NCI-H1694 treated with DMSO at 0.1 percent for 48 hours (cell line): Measurements from ENCODE around the gene GYS1.
"Not testable (repeated sequence)": the region's sequence is repeated elsewhere in the genome, so short reads cannot be mapped to it uniquely, and the experiment has no call there.

Source experiments
- DNase-seq: peaks from one replicate; lab custom pipeline; 2025; lab: John Stamatoyannopoulos, UW

The GYS1 gene

DNA sequence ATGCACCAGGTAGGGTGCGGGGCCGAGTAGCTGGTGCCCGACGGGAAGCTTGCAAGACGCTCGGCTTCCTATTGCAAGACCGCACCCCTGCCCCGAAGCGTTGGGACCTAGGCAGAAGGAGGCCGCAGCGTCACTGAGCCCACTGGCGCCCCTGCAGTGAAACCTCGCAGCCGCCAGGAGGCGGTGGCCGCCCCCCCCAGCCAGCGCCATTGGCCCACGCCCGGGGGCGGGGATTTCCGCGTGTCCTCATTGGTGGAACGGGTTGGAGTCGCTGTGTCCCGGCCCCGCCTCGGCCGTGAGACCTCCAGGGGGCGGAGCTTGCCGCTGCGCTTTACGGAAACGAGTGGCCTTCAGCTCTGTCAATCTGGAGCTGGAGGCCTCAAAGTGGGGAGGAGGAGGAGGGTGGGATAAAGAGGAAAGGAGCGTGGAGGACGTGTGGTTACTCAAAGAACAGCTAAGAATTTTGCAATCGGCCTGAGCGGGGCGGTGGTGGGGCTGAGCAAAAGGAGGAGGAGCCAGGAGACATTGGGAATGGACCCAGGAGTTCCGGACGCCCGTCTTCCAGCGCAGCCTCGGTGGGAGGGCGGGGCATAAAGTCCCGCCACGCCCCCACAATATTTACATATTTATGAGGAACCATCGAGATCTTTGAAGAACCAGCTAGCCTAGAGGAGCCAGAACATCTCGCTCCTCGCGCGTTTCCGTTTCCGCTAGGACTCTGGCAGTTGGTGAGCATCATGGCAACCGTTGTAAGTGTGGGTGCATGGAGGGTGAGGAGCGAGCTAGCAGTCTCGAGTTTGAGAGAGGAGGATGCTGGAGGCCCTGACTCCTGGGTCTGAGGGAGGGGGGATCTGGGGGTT, at the start of gene GYS1, which contains the start of gene RUVBL2:
Gene GYS1, minus strand, starts transcription at position 135 of the 860 bp plus-strand sequence. CDS start 197 bp downstream, outside the sequence.
Gene RUVBL2, plus strand, starts transcription at position 713 of the 860 bp plus-strand sequence. Its CDS starts 25 bp downstream, at position 738.
- peak; percentile 99 for DNase-seq

DNA sequence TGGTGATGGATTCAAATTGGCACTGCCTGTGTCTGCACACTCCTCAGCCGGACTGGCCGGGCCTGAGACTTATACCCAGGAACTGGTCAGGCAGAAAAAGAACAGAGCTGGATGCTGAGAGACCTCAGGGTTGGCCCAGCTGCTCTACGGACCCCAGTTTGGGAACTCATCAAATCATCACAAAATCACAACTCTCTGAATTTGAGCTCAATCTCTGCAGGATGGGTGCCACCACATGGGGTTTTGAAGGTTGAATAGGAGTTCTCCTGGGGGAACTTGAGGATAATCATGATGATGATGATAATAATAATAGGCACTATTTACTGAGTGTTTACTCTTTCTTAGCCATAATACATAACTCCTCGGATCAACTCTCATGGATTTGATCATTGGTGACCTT, 49.6 kb upstream of the GYS1 start:
- not testable (repeated sequence) for DNase-seq

DNA sequence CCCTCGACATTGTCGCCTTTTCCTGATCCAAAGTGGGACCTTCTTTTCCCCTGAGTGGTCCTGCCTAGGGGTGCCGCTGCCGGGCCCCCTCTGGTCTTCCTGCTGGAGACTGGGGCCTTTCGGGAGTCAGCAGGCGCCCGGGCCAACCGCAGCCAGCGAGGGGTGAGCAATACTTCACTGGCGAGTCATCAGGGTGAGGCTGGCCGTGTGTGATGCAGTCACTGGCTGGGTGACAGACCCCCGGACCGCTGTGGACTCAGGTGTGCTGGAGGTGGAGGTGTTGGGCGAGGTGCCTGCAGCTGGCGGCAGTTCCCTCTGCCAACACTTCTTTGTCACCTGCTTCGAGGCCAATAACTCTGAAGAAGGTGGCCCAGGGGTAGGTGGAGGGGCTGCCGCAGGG, 49.1 kb upstream of the GYS1 start:
- DNase-seq = no peak

DNA sequence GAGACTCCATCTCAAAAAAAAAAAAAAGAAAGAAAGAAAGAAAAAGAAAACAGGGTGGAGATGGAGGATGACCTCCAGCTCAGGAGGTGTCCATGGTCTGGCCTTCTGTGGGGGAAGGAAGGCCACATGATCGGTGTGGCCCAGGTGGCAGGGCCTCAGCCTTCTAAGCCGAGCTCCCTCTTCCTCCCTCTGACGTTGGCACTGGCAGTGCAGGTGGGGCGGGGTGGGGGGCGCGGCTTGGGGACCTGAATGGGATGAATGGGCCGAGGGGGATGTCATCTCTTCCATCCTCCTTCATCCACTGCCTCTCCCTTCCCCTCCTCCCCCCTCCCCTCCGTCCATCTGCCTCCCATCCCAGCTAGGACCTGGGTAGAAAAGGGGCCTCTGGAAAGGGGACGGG, 46.6 kb upstream of the GYS1 start:
- DNase-seq = not testable (repeated sequence)

DNA sequence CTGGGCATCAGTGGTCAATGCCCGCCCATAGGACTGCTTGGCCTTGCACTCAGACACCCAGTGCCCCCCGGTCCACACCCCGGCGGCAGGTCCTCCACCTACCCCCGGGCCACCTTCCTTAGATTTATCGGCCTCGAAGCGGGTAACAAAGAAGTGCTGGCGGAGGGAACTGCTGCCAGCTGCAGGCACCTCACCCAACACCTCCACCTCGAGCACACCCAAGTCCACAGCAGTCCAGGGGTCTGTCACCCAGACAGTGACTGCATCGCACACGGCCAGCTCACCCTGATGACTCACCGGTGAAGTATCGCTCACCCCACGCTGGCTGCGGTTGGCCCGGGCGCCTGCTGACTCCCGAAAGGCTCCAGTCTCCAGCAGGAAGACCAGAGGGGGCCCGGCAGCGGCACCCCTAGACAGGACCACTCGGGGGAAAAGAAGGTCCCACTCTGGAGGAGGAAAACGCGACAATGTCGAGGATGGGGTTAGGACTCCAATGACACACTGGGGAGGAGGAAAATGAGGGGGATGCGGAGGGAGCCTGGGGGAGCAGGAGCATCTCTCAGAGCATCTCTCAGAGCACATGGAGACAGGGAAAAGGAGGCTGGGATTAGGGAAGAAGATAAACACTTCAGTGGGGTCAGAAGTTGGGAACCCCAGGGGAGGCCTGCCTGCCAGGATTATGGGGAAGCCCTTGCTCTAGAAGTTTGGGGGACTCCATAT, 45.6 kb upstream of the GYS1 start:
- not testable (repeated sequence) for DNase-seq

DNA sequence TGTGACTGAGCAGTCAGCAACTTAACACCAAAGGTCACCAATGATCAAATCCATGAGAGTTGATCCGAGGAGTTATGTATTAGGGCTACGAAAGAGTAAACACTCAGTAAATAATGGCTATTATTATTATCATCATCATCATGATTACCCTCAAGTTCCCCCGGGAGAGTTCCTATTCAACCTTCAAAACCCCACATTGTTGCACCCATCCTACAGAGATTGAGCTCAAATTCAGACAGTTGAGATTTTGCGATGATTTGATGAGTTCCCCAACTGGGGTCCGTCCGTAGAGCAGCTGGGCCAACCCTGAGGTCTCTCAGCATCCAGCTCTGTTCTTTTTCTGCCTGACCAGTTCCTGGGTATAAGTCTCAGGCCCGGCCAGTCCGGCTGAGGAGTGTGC, 45.0 kb upstream of the GYS1 start:
- DNase-seq = not testable (repeated sequence)

DNA sequence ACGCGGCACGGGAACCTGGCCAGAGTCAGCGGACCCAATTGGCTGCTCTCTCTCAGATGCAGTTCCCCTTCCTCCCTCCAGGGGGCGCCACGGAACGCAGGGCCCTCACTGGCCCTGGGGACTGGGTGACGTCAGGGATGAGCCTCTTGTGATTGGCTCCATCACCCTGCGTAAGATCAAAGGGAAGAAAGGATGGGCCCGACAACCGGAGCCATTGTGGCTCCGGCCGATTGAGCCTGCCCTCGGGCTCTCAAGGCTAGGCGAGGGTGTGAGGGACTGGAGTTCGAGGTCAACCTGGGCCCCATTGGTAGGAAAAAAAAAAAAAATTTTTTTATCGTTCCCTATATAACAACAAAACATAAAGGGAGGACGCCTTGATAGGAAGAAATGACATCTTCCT, 43.7 kb upstream of the GYS1 start, which contains the start of gene CGB1:
Gene CGB1, minus strand, starts transcription at position 81 of the 400 bp plus-strand sequence. CDS start 184 bp downstream, outside the sequence.
- peak; percentile 89 for DNase-seq

DNA sequence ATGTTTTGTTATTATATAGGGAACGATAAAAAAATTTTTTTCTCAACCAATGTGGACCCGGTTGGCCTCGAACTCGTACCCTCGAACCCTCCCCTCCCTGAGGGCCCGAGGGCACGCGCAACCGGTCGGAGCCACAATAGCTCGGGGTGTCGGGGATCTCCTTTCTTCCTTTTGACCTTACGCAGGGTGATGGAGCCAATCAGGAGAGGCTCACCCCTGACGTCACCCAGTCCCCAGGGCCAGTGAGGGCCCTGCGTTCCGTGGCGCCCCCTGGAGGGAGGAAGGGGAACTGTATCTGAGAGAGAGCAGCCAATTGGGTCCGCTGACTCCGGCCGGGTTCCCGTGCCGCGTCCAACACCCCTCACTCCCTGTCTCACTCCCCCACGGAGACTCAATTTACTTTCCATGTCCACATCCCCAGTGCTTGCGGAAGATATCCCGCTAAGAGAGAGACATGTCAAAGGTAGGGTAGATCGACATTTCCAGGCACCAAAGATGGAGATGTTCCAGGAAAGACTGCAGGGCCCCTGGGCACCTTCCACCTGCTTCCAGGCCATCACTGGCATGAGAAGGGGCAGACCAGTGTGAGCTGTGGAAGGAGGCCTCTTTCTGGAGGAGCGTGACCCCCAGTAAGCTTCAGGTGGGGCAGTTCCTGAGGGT, 38.7 kb upstream of the GYS1 start, which contains the start of gene CGB2:
Gene CGB2, plus strand, starts transcription at position 249 of the 660 bp plus-strand sequence. Its CDS starts 206 bp downstream, at position 455.
- DNase-seq = peak; percentile 88

DNA sequence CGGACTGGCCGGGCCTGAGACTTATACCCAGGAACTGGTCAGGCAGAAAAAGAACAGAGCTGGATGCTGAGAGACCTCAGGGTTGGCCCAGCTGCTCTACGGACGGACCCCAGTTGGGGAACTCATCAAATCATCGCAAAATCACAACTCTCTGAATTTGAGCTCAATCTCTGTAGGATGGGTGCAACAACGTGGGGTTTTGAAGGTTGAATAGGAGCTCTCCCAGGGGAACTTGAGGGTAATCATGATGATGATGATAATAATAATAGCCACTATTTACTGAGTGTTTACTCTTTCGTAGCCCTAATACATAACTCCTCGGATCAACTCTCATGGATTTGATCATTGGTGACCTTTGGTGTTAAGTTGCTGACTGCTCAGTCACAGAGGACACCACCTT, 37.2 kb upstream of the GYS1 start:
- not testable (repeated sequence) for DNase-seq

DNA sequence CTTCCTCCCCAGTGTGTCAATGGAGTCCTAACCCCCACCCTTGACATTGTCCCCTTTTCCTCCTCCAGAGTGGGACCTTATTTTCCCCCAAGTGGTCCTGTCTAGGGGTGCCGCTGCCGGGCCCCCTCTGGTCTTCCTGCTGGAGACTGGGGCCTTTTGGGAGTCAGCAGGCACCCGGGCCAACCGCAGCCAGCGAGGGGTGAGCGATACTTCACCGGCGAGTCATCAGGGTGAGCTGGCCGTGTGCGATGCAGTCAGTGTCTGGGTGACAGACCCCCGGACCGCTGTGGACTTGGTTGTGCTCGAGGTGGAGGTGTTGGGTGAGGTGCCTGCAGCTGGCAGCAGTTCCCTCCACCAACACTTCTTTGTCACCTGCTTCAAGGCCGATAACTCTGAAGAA, 36.6 kb upstream of the GYS1 start:
- DNase-seq = not testable (repeated sequence)

DNA sequence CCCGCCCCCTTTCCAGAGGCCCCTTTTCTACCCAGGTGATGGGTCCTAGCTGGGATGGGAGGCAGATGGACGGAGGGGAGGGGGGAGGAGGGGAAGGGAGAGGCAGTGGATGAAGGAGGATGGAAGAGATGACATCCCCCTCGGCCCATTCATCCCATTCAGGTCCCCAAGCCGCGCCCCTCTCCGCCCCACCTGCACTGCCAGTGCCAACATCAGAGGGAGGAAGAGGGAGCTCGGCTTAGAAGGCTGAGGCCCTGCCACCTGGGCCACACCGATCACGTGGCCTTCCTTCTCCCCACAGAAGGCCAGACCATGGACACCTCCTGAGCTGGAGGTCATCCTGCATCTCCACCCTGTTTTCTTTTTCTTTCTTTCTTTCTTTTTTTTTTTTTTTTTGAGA, 35.6 kb upstream of the GYS1 start:
- not testable (repeated sequence) for DNase-seq

DNA sequence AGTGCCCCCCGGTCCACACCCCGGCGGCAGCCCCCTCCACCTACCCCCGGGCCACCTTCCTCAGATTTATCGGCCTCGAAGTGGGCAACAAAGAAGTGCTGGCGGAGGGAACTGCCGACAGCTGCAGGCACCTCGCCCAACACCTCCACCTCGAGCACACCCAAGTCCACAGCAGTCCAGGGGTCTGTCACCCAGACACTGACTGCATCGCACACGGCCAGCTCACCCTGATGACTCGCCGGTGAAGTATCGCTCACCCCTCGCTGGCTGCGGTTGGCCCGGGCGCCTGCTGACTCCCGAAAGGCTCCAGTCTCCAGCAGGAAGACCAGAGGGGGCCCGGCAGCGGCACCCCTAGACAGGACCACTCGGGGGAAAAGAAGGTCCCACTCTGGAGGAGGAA, 32.5 kb upstream of the GYS1 start:
- not testable (repeated sequence) for DNase-seq

DNA sequence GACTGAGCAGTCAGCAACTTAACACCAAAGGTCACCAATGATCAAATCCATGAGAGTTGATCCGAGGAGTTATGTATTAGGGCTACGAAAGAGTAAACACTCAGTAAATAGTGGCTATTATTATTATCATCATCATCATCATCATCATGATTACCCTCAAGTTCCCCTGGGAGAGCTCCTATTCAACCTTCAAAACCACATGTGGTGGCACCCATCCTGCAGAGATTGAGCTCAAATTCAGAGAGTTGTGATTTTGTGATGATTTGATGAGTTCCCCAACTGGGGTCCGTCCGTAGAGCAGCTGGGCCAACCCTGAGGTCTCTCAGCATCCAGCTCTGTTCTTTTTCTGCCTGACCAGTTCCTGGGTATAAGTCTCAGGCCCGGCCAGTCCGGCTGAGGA, 32.0 kb upstream of the GYS1 start:
- DNase-seq = not testable (repeated sequence)

DNA sequence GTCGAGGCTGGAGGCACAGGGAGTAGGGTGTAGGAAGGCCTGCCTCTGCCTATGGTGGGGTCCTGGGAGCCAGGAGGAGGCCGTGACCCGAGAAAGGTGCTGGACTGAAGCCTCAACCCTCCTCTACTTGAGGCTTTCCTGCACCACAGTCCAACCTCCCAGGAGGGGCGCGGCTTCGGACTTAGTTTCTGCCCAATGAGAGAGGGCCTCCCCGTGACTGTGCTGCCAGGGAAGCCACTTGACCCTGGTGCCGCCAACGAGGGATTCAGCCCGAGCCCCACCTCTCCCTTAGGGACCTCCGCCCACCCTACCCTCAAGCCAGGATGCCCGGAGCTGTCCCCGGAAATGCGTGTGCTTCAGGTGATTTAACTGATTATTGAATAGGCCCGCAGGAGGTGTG, 31.1 kb upstream of the GYS1 start, which contains the start of gene CGB3:
Gene CGB3, minus strand, starts transcription at position 101 of the 400 bp plus-strand sequence. CDS start 362 bp downstream, outside the sequence.
- not testable (repeated sequence) for DNase-seq

DNA sequence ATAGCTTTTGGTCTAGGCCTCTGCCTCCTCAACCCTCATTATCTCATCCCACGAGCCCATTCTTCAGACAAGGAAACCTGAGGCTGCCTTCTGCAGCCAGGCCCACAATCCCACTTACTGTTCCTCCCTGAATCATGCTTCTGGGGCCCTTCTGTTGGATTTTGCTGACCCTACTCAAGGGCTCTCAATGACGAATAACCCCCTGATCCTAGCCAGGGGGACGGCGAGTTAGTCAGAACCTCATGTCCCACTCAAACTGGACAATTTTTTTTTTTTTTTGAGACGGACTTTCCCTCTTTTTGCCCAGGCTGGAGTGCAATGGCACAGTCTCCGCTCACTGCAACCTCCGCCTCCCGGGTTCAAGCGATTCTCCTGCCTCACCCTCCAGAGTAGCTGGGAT, 29.0 kb upstream of the GYS1 start:
- no peak for DNase-seq

DNA sequence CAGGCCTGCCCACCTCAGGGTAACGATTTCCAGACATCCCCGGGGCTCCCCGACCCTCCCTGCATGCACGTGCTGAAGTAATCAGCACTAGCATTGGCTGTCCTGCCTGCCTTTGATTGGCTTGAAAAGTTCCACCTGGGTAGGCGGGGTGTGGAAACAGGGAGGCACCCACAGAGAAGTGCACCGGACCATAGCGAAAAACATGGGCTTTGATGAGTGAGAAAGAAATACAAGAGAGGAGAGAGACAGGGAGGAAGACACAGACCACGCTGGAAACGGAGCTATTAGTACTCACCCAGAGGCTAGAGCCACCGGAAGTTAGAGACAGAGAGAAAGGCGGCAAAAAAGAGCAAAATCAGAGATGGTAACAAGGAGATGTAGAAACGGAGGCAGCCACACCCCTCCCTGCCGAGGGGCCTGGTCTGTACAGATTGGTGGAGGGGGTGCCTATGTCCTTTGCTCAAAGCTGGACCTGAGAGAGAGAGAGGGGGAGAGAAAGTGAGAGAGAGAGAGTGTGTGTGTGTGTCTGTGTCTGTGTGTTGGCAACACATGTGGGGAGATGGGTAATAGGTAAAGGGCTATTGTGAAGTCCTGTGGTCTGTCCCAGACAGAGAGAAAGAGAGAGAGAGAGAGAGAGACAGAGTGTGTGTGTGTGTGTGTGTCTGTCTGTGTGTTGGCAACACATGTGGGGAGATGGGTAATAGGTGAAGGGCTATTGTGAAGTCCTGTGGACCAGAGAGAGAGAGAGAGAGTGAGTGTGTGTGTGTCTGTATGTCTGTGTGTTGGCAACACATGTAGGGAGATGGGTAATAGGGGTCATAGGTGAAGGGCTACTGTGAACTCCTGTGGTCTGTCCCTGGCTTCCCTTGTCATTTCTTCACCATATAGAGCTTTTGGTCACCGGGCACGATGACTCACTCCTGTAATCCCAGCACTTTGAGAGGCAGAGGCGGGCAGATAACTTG, 28.1 kb upstream of the GYS1 start:
- DNase-seq = no peak

DNA sequence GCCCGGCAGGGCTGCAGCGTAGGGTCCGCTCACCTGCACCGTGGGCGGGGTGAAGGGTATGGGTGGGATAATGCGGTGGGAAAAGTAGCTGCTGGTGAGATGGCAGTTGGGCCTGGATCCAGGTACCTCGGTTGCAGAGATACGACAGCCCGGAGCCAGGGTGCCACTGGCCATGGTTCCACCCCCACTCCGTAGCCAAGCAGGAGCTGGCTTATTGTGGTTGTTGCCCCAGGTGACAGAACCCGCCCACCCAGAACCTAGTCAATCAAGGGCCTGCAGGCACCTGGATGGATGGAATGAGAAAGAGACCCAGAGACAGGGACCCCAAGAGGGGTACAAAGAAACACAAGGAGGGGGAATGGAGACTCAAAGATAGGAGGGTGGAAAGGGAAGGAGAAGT, 27.2 kb upstream of the GYS1 start:
- DNase-seq = no peak

DNA sequence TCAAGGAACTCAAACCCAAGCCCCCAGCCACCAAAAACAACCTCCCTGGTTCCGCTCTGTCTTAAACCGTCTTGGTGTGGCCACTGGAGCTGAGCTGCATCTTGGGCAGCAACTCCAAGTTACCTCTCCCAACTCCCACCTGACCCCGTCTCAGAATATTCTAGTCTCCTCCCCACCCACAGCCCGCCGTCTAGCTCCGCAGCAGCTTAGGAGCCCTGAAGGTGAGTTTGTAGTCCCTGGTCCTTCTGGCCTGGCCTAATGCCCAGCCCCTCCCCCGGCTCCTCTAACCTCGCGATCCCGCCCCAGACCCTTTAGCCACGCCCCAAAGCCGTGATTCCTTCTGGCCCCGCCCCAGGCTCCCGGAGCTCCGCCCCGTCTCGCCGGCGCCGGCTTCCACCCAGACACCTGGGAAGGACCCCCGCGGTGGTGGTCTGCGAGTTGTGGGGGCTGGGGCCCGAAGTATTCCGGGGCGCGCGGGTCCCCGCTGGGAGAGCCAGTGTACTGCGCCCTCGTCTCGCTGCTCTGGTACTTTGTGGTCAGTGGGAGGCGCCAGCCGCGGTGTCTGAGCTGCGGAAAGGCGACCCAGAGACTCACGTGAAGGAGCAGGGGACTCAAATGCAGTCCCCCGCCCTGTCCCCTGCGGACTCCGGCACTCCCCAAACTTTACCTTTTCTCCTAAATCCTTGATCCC, 26.3 kb upstream of the GYS1 start:
- peak; percentile 12 for DNase-seq

DNA sequence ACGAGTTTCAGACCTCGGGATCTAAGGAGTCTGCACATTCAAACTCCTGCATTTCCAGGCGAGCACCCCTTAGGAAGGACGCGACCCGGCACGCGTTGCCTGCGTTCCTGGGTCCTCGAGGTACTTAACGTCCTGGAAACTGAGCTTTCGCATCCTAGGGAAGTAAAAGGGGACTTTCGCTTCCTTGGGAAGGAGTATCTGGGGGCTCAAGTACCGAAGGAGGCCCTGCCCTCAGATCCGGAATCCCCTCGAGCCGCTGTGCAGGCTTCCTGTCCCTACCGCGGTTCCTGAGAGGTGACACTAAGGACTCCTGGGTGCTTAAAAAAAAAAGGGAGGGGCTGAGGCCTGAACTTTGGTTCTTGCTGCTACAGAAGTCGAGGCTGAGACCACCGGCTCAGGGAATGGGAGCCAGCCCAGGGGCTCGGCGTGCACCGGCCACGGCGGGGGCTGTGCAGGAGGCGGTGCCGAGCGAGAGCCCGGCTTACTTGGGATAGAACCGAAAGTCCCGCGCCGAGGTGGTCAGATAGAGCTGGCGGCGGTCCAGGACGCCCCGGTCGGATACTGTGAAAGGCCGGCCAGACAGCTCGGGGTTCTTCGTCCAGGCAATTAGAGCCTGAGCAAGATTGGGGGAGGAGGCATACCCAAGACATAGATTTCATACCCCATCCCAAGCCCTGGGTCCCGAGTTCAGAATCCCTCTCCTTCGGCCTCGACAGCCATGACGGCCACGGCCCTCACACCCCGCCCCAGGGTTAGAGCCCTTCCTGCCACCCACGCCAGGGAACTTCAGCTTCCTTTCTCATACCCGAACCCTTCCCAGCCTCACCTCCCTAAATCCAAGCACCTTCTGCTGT, 25.5 kb upstream of the GYS1 start:
- DNase-seq = not testable (repeated sequence)
